HG02852 (cell line): ENCODE measurements around the gene IER5L.

ENCODE experiments used
- ATAC-seq: cut with Tn5 transposase; IDR thresholded peaks from one replicate; pipeline ENCODE4 v1.9.1; 2021; ENCODE audit warnings: mild to moderate bottlenecking, moderate library complexity; ENCODE audit not compliant: unreplicated experiment

Gene IER5L

GRCh38 chr9:129177791-129178567 is at the start of gene IER5L:
TSS of gene IER5L (minus strand) at chr9:129178261. CDS start at chr9:129178052, 209 bp downstream.
- peak; percentile 82 for ATAC-seq

- no peak for ATAC-seq
These were observed 49.8 kb upstream of the IER5L start for GRCh38 chr9:129227843-129228189.

- no peak for ATAC-seq
These were observed 47.8 kb upstream of the IER5L start for GRCh38 chr9:129225815-129226214.

GRCh38 chr9:129225490-129225778 is 47.4 kb upstream of the IER5L start:
- no peak for ATAC-seq

- no peak for ATAC-seq
These were observed 46.8 kb upstream of the IER5L start for GRCh38 chr9:129224618-129225489.

- ATAC-seq = no peak
These were observed 45.6 kb upstream of the IER5L start for GRCh38 chr9:129223551-129224208.

- ATAC-seq = no peak
These were observed 44.8 kb upstream of the IER5L start for GRCh38 chr9:129222819-129223218.

- ATAC-seq = no peak
These were observed 44.0 kb upstream of the IER5L start for GRCh38 chr9:129221979-129222635.

- no peak for ATAC-seq
These were observed 43.2 kb upstream of the IER5L start for GRCh38 chr9:129221233-129221632.

GRCh38 chr9:129220771-129221170 is 42.7 kb upstream of the IER5L start:
- no peak for ATAC-seq

- ATAC-seq = no peak
These were observed 40.9 kb upstream of the IER5L start for GRCh38 chr9:129218918-129219317.

GRCh38 chr9:129218272-129218625 is 40.2 kb upstream of the IER5L start:
- ATAC-seq = no peak

- no peak for ATAC-seq
These were observed 35.5 kb upstream of the IER5L start for GRCh38 chr9:129213551-129213950.

- no peak for ATAC-seq
These were observed 33.6 kb upstream of the IER5L start for GRCh38 chr9:129211686-129212085.

- no peak for ATAC-seq
These were observed 32.1 kb upstream of the IER5L start for GRCh38 chr9:129210125-129210524.

GRCh38 chr9:129209580-129209979 is 31.5 kb upstream of the IER5L start:
- no peak for ATAC-seq

GRCh38 chr9:129209109-129209508 is 31.0 kb upstream of the IER5L start:
- no peak for ATAC-seq

GRCh38 chr9:129208207-129209032 is 30.4 kb upstream of the IER5L start:
- no peak for ATAC-seq

- no peak for ATAC-seq
These were observed 28.8 kb upstream of the IER5L start for GRCh38 chr9:129206905-129207304.

- no peak for ATAC-seq
These were observed 28.3 kb upstream of the IER5L start for GRCh38 chr9:129206401-129206800.
